PFSK-1 (cell line): ENCODE results near the gene RTP5.

Source experiments
- FOXP2 ChIP-seq: optimal IDR thresholded peaks from 2 replicates; pipeline ENCODE3; 2011; ENCODE audit warnings: borderline replicate concordance, control low read depth, inconsistent platforms; ENCODE audit not compliant: insufficient read depth; ENCODE audit errors: extremely low read length, extremely low read depth
- POLR2AphosphoS5 ChIP-seq: IDR thresholded peaks from 2 replicates; pipeline ENCODE4 v1.6.1; 2012; ENCODE audit warnings: low read depth, mild to moderate bottlenecking, control low read depth, low read length, moderate library complexity
- REST ChIP-seq, 2 experiments: IDR thresholded peaks; 2 replicates each; pipeline versions ENCODE4 v1.6.1 to v1.8.0; 2011 to 2012; ENCODE audit warnings: low read depth in 2 of 2, low read length in 2 of 2, control low read depth in 1 of 2, inconsistent platforms in 1 of 2, mild to moderate bottlenecking in 1 of 2, moderate library complexity in 1 of 2; ENCODE audit not compliant: insufficient read depth in 1 of 2
- SIN3A ChIP-seq: IDR thresholded peaks from 2 replicates; pipeline ENCODE4 v1.6.1; 2012; ENCODE audit warnings: mild to moderate bottlenecking, low read length, moderate library complexity, borderline replicate concordance; ENCODE audit not compliant: insufficient read depth
- TAF1 ChIP-seq: IDR thresholded peaks from 2 replicates; pipeline ENCODE4 v1.6.1; 2012; ENCODE audit warnings: low read length, control low read depth, borderline replicate concordance; ENCODE audit not compliant: insufficient read depth

The RTP5 gene

GRCh38 chr2:241895427-241895711 lies 25.8 kb downstream of the RTP5 start:
- TF ChIP-seq POLR2AphosphoS5 (no peak), FOXP2 (no peak)

GRCh38 chr2:241895712-241896641 lies 26.4 kb downstream of the RTP5 start:
- TF ChIP-seq POLR2AphosphoS5 (no peak), FOXP2 (peak; percentile 9), REST (IDR thresholded peaks at IDR 0.05; ENCODE audit: insufficient read depth in 1 of 2, low read depth in 2 of 2, low read length in 2 of 2) (no peak), SIN3A (no peak), TAF1 (no peak)

- no peak for TF ChIP-seq TAF1
- no peak for TF ChIP-seq POLR2AphosphoS5
- no peak for TF ChIP-seq REST (IDR thresholded peaks at IDR 0.05; ENCODE audit: insufficient read depth in 1 of 2, low read depth in 2 of 2, low read length in 2 of 2)
- TF ChIP-seq SIN3A = no peak
- no peak for TF ChIP-seq FOXP2
Observed at GRCh38 chr2:241896746-241897201, 27.2 kb downstream of the RTP5 start.

- no peak for TF ChIP-seq POLR2AphosphoS5
- TF ChIP-seq TAF1 = no peak
- no peak for TF ChIP-seq REST (IDR thresholded peaks at IDR 0.05; ENCODE audit: insufficient read depth in 1 of 2, low read depth in 2 of 2, low read length in 2 of 2)
- TF ChIP-seq SIN3A = no peak
- TF ChIP-seq FOXP2 = no peak
Observed at GRCh38 chr2:241897231-241897916, 27.8 kb downstream of the RTP5 start.

GRCh38 chr2:241898463-241899270 lies 29.1 kb downstream of the RTP5 start:
- TF ChIP-seq TAF1 (no peak), SIN3A (no peak), FOXP2 (no peak)
